Progenitor cell of endocrine pancreas (in vitro differentiated cells): Measurements from ENCODE around the gene MAN1A1. TPM values are rescaled to one million over a fixed set of nuclear protein-coding genes. Genes with fewer than 3 reads are reported as not detected.

Experiments used
- DNase-seq: peaks from one replicate; pipeline ENCODE4 v3.0.0; 2021; ENCODE audit warnings: low spot score; ENCODE audit not compliant: unreplicated experiment
- H3K27ac Mint-ChIP-seq: 2 replicates; pipeline ENCODE4 v1.8.0; 2021; ENCODE audit warnings: mild to moderate bottlenecking, moderate library complexity, mixed read lengths
- H3K27me3 Mint-ChIP-seq: 2 replicates; pipeline ENCODE4 v1.8.0; 2021; ENCODE audit warnings: mixed read lengths
- H3K36me3 Mint-ChIP-seq: 2 replicates; pipeline ENCODE4 v1.8.0; 2022; ENCODE audit warnings: mixed read lengths; ENCODE audit not compliant: insufficient read depth
- H3K4me1 Mint-ChIP-seq: 2 replicates; pipeline ENCODE4 v1.8.0; 2021; ENCODE audit warnings: low read depth, mixed read lengths
- H3K4me3 Mint-ChIP-seq: 2 replicates; pipeline ENCODE4 v1.8.0; 2021; ENCODE audit warnings: low read depth, mild to moderate bottlenecking, moderate library complexity, mixed read lengths
- H3K9me3 Mint-ChIP-seq: 2 replicates; pipeline ENCODE4 v1.8.0; 2021; ENCODE audit warnings: low read depth, mixed read lengths
- total RNA-seq: library from RNA; stranded (reverse); gene quantifications from 2 replicates; pipeline ENCODE4 v1.2.1, GENCODE V29; 2021
- TF ChIP-seq, protein P1 (sequence below): fragments of 200-600 bp; sonication (generic); IDR thresholded peaks from one replicate; pipeline ENCODE4 v1.5.0; 2021; ENCODE audit warnings: antibody characterized with exemption, mild to moderate bottlenecking; ENCODE audit not compliant: unreplicated experiment

Gene MAN1A1
- total RNA-seq, 1 donor from 2014 or later = 27.6 TPM

DNA sequence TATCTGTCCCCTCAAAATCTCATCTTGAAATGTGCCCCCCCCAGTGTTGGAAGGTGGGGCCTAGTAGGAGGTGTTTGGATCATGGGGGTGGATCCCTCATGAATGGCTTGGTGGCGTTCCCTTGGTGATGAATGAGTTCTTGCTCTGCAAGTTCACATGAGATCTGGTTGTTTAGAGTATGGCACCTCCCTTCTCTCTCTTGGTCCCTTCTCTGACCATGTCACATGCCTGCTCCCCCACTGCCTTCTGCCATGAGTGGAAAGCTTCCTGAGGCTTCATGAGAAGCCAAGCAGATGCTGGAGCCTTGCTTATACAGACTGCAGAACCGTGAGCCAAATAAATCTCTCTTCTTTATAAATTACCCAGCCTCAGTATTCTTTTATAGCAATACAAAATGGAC is 70.9 kb downstream of the MAN1A1 start:
- H3K9me3 Mint-ChIP-seq = no peaks in the 10 kb centered on the region
- no peak overlapping the region for H3K27ac Mint-ChIP-seq
- H3K4me3 Mint-ChIP-seq = no peak overlapping the region
- H3K27me3 Mint-ChIP-seq = no peaks in the 10 kb centered on the region
- peaks cover 1% of the 10 kb centered on the region for H3K4me1 Mint-ChIP-seq
- H3K36me3 Mint-ChIP-seq = peaks cover 6% of the 10 kb centered on the region
- DNase-seq = no peak
- TF ChIP-seq, protein P1, sequence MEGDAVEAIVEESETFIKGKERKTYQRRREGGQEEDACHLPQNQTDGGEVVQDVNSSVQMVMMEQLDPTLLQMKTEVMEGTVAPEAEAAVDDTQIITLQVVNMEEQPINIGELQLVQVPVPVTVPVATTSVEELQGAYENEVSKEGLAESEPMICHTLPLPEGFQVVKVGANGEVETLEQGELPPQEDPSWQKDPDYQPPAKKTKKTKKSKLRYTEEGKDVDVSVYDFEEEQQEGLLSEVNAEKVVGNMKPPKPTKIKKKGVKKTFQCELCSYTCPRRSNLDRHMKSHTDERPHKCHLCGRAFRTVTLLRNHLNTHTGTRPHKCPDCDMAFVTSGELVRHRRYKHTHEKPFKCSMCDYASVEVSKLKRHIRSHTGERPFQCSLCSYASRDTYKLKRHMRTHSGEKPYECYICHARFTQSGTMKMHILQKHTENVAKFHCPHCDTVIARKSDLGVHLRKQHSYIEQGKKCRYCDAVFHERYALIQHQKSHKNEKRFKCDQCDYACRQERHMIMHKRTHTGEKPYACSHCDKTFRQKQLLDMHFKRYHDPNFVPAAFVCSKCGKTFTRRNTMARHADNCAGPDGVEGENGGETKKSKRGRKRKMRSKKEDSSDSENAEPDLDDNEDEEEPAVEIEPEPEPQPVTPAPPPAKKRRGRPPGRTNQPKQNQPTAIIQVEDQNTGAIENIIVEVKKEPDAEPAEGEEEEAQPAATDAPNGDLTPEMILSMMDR = no peak

DNA sequence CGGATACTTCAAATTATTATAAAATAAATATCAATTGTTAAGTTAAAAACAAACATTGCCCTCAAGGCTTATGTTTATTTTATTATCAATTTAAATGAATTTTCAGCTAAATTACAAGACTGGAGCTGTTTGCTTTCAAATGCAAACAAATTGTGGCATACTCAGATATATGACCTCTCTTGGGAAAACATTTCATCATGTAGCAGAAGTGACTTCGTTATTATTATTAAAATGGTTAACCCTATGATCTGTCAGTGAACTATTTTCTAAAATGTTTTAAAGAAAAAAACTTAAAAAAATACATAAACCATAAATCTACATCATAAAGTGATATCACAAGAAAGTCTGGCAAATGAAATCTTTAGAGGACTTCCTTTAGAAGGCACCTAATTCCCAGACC is 72.5 kb downstream of the MAN1A1 start:
- Mint-ChIP-seq H3K4me1 (peaks cover 1% of the 10 kb centered on the region), H3K4me3 (no peak overlapping the region), H3K36me3 (peaks cover 6% of the 10 kb centered on the region), H3K27me3 (no peaks in the 10 kb centered on the region), H3K27ac (no peak overlapping the region), H3K9me3 (no peaks in the 10 kb centered on the region)
- TF ChIP-seq, protein P1 = no peak
- no peak for DNase-seq

DNA sequence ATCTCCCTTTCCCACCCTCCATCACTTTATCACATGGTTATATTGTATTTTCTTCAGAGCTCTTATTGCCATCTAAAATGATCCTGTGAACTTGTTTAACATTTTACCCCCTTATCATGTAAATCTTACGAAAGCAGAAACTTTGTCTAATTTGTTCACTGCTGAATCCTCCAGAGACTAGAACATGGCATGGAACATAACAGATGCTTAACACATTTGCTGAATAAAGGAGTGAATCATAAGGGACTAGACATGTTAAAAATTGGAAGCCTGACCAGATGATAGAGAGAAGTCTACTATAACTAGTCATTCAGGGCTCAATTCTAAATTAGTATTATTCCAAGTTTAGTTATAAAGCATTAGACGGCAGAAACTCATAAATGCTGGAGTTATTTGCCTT is 73.3 kb downstream of the MAN1A1 start:
- TF ChIP-seq, protein P1 = no peak

DNA sequence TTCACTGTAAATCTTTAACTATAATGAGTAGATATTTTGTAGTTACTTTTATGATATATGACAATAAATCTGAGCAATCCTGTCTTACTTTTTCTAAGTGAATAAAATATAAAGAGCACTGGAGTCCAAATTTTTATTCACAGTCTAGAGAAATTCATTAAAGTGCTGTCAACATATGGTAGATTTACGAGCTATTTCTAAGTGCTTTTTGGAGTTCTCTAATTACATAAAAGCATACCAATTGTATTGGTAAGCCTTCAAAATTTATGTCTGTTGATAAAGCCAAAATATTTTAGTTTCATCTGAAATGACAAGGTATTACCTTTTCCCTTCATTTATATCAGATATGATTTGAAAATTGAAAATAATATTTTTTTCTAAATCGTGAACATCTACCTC is 75.4 kb downstream of the MAN1A1 start:
- TF ChIP-seq, protein P1 = no peak
- Mint-ChIP-seq H3K4me1 (peaks cover 1% of the 10 kb centered on the region), H3K9me3 (peaks cover 10% of the 10 kb centered on the region), H3K4me3 (no peak overlapping the region), H3K36me3 (peaks cover 16% of the 10 kb centered on the region), H3K27ac (no peak overlapping the region), H3K27me3 (no peaks in the 10 kb centered on the region)
- no peak for DNase-seq

More for the DNA sequence above, 73.3 kb downstream of the MAN1A1 start:
- no peak overlapping the region for H3K4me3 Mint-ChIP-seq
- no peak overlapping the region for H3K27ac Mint-ChIP-seq
- H3K9me3 Mint-ChIP-seq = peaks cover 2% of the 10 kb centered on the region
- H3K36me3 Mint-ChIP-seq = peaks cover 8% of the 10 kb centered on the region
- H3K27me3 Mint-ChIP-seq = no peaks in the 10 kb centered on the region
- peaks cover 1% of the 10 kb centered on the region for H3K4me1 Mint-ChIP-seq
- no peak for DNase-seq

DNA sequence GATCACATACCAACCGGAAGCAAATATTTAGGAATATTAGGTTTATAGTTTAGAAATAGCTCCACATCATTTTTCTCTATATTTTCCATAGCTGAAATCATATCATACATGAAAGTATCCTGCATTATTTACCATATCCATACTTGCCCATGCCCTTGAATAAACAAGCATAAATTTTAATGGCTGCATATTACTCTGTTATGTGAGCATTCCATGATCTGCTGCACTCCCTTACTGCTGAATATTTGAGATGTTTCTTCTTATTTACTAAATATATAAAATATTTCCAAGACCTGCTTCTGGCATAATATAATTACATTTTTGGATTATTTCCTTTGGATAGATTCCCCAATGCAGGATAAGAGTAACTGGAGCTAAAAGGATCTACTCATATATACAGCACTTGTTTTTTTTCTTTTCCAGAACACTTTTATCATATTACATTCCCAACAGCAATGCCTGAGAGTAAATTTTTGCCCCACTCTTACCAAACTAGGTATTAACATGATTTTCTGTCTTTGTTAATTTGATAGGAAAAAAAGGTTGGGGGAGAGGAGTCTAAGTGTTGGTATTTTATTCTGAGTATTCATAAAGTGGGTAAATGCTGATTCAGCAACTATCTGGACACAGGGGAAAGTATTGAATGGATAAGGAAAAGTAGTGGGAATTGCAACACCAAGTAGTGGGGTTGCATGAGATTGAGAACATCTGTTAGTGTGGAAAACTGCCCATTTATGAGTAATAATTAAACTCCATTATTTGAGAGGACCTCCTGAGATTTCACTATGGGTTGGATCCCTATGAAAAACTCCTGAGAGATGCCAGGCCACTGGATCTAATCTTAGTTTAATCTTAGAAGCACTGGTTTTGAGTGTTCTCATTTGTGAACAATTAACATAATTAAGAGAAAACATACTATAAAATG is 76.0 kb downstream of the MAN1A1 start:
- peaks cover 10% of the 10 kb centered on the region for H3K9me3 Mint-ChIP-seq
- H3K4me3 Mint-ChIP-seq = no peak overlapping the region
- no peak for DNase-seq
- no peaks in the 10 kb centered on the region for H3K27me3 Mint-ChIP-seq
- H3K27ac Mint-ChIP-seq = no peak overlapping the region
- H3K4me1 Mint-ChIP-seq = peaks cover 1% of the 10 kb centered on the region
- peaks cover 18% of the 10 kb centered on the region for H3K36me3 Mint-ChIP-seq
- TF ChIP-seq, protein P1 = no peak
